Stimulated activated naive CD8-positive, alpha-beta T cell treated with anti-CD3 and anti-CD28 coated beads, Interleukin-15, Interleukin-2, amounts not matched to agents 100 ng/mL and 50 ng/mL, for 24 hours (primary cell): Measurements from ENCODE around the gene CENPS.

Experiments
- H3K27ac Mint-ChIP-seq: one replicate; pipeline ENCODE4 v1.8.0; 2021; ENCODE audit warnings: mild to moderate bottlenecking, mixed read lengths
- H3K27me3 Mint-ChIP-seq: one replicate; pipeline ENCODE4 v1.8.0; 2021; ENCODE audit warnings: mixed read lengths
- H3K36me3 Mint-ChIP-seq: one replicate; pipeline ENCODE4 v1.8.0; 2021; ENCODE audit warnings: low read depth, mixed read lengths
- H3K4me1 Mint-ChIP-seq: one replicate; pipeline ENCODE4 v1.8.0; 2021; ENCODE audit warnings: low read depth, mixed read lengths
- H3K4me3 Mint-ChIP-seq: one replicate; pipeline ENCODE4 v1.8.0; 2021; ENCODE audit warnings: mild to moderate bottlenecking, mixed read lengths
- H3K9me3 Mint-ChIP-seq: one replicate; pipeline ENCODE4 v1.8.0; 2021; ENCODE audit warnings: mixed read lengths

Gene CENPS

GRCh38 chr1:10484521-10484920 lies 54.3 kb downstream of the CENPS start:
- Mint-ChIP-seq H3K4me1 (peaks cover 15% of the 10 kb centered on the region), H3K27me3 (no peaks in the 10 kb centered on the region), H3K27ac (no peak overlapping the region), H3K36me3 (peaks cover 23% of the 10 kb centered on the region), H3K9me3 (no peaks in the 10 kb centered on the region), H3K4me3 (no peak overlapping the region)

- Mint-ChIP-seq H3K27me3 (no peaks in the 10 kb centered on the region), H3K4me1 (peaks cover 23% of the 10 kb centered on the region), H3K4me3 (no peak overlapping the region), H3K27ac (no peak overlapping the region), H3K36me3 (peaks cover 23% of the 10 kb centered on the region), H3K9me3 (no peaks in the 10 kb centered on the region)
Measured at GRCh38 chr1:10489291-10490055, 59.2 kb downstream of the CENPS start.

GRCh38 chr1:10490286-10490970 lies 60.2 kb downstream of the CENPS start:
- no peaks in the 10 kb centered on the region for H3K9me3 Mint-ChIP-seq

More at GRCh38 chr1:10490286-10490970, 60.2 kb downstream of the CENPS start:
- Mint-ChIP-seq H3K27me3 (no peaks in the 10 kb centered on the region), H3K4me1 (peaks cover 27% of the 10 kb centered on the region), H3K27ac (no peak overlapping the region), H3K4me3 (no peak overlapping the region), H3K36me3 (peaks cover 19% of the 10 kb centered on the region)
